Peyer's patch (tissue), 4 donors: ENCODE data around the gene FOXD4L3.
"Not testable (repeated sequence)": the region's sequence is repeated elsewhere in the genome, so short reads cannot be mapped to it uniquely, and the experiment has no call there.

ENCODE experiments used
- POLR2A ChIP-seq, 2 donors: fragments of 450-650 bp; IDR thresholded peaks; one replicate each; pipeline ENCODE4 v1.5.1; 2017; ENCODE audit warnings: antibody characterized with exemption in 2 of 2, mild to moderate bottlenecking in 2 of 2, moderate library complexity in 2 of 2
- TF ChIP-seq, protein P1 (sequence below), 6 experiments: fragments of 450-650 bp in 4 of 6; fragments of 200-600 bp in 2 of 6; sonication (generic) in 1 of 6; IDR thresholded peaks; one replicate each; pipeline ENCODE4 v1.5.1; 2017 to 2019; ENCODE audit warnings: antibody characterized with exemption in 6 of 6, mild to moderate bottlenecking in 3 of 6, moderate library complexity in 1 of 6

- TF ChIP-seq, protein P1, sequence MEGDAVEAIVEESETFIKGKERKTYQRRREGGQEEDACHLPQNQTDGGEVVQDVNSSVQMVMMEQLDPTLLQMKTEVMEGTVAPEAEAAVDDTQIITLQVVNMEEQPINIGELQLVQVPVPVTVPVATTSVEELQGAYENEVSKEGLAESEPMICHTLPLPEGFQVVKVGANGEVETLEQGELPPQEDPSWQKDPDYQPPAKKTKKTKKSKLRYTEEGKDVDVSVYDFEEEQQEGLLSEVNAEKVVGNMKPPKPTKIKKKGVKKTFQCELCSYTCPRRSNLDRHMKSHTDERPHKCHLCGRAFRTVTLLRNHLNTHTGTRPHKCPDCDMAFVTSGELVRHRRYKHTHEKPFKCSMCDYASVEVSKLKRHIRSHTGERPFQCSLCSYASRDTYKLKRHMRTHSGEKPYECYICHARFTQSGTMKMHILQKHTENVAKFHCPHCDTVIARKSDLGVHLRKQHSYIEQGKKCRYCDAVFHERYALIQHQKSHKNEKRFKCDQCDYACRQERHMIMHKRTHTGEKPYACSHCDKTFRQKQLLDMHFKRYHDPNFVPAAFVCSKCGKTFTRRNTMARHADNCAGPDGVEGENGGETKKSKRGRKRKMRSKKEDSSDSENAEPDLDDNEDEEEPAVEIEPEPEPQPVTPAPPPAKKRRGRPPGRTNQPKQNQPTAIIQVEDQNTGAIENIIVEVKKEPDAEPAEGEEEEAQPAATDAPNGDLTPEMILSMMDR (IDR thresholded peaks at IDR 0.05): not testable (repeated sequence)
- TF ChIP-seq POLR2A (IDR thresholded peaks at IDR 0.05): not testable (repeated sequence)
Measured at GRCh38 chr9:68304212-68304611, 1.5 kb downstream of the FOXD4L3 start.
